Activated CD8-positive, alpha-beta T cell treated with anti-CD3 and anti-CD28 coated beads for 36 hours (primary cell): ENCODE measurements around the gene CABP4. TPM values are rescaled to one million over a fixed set of nuclear protein-coding genes. Genes with fewer than 3 reads are reported as not detected.

Experiments
- ATAC-seq: fragments of 200-7000 bp; cut with Tn5 transposase; one replicate; pipeline ENCODE4 v1.10.0; 2021; ENCODE audit warnings: mild to moderate bottlenecking, moderate library complexity
- CTCF ChIA-PET: fragments of 350-600 bp; sonication (Branson Sonifier 250); formaldehyde crosslinking; loops from one replicate; lab custom pipeline; 2021; ENCODE audit warnings: antibody characterized with exemption; lab: Charles Lee
- POLR2A ChIA-PET: fragments of 350-600 bp; sonication (Branson Sonifier 250); formaldehyde crosslinking; loops from one replicate; lab custom pipeline; 2021; ENCODE audit warnings: antibody characterized with exemption; lab: Charles Lee
- DNase-seq: peaks from one replicate; pipeline ENCODE4 v3.0.0-alpha.2; 2020
- H3K27ac Mint-ChIP-seq: one replicate; pipeline ENCODE4 v1.8.0; 2021; ENCODE audit warnings: mild to moderate bottlenecking, mixed read lengths
- H3K27me3 Mint-ChIP-seq: one replicate; pipeline ENCODE4 v1.8.0; 2021; ENCODE audit warnings: mixed read lengths
- H3K36me3 Mint-ChIP-seq: one replicate; pipeline ENCODE4 v1.8.0; 2021; ENCODE audit warnings: low read depth, mixed read lengths
- H3K4me1 Mint-ChIP-seq: one replicate; pipeline ENCODE4 v1.8.0; 2021; ENCODE audit warnings: low read depth, mixed read lengths
- H3K4me3 Mint-ChIP-seq: one replicate; pipeline ENCODE4 v1.8.0; 2021; ENCODE audit warnings: mild to moderate bottlenecking, moderate library complexity, mixed read lengths
- H3K9me3 Mint-ChIP-seq: one replicate; pipeline ENCODE4 v1.8.0; 2021; ENCODE audit warnings: mixed read lengths
- CTCF ChIP-seq: fragments of 200-600 bp; IDR thresholded peaks from one replicate; pipeline ENCODE4 v1.8.0; 2022; ENCODE audit warnings: antibody characterized with exemption, mild to moderate bottlenecking
- intact Hi-C: fragments of 100-400 bp; cut with micrococcal nuclease; formaldehyde crosslinking; loops from one replicate; pipeline ENCODE4 v1.10.0; 2022
- total RNA-seq, 2 experiments: library from RNA; stranded (reverse); gene quantifications; one replicate each; pipeline ENCODE4 v1.2.3, GENCODE V29; 2021

CABP4 gene
- total RNA-seq, 2 experiments from 2014 or later: 0.83 to 1.4 TPM

DNA sequence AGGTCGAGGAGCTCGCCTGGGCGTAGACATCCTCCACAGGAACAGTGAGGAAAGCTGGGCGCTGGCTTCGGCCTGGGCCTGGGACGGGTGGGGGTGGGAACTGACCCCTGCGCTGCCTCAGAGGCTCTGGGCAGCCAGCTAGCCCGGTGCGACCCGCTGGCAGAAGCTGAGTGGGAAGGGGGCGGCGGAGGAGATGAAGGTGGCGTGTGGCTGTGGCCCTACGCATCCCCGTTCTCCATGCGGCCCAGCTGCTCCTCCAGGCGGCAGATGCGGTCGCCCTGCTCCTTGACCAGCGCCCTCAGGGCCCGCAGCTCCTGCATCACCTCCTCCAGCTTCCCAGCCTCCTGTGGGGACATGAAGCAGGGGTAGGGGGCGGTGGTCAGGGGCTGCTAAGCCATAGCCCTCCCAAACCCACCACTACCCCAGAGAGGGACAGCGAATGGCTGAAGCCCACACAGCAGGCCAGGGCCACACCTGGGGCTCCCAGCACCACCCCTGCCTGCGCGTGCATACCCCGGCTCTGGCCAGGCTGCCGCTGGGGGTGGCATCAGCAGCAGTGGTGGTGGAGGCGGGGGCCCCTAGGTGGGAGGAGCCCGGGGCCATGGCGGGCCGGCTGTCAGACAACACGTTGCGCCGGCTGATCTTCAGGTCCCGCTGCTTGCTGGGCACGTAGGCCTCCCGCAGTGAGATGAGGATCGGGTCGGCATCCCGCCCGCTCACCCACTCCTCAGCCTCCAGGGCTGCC, 16.8 kb upstream of the CABP4 start:
- H3K9me3 Mint-ChIP-seq: no peaks in the 10 kb centered on the region
- CTCF ChIA-PET: interaction anchor here (0.8 to 2.8 kb wide), 11 partner anchors 9 to 87 kb away, joined by 3 to 12 read pairs (median 4); partner anchors contain the start of genes CDK2AP2, PPP1CA, RAD9A and TMEM134
- ATAC-seq: peak; percentile 49
- intact Hi-C loops: loop anchor here (5.0 kb wide), 2 partner anchors 44 to 69 kb away; partner anchors contain the start of genes AIP, CDK2AP2 and PITPNM1
- peak overlapping the region; percentile 86 for H3K27ac Mint-ChIP-seq
- H3K4me3 Mint-ChIP-seq: peak overlapping the region; percentile 87
- H3K36me3 Mint-ChIP-seq: peaks cover 57% of the 10 kb centered on the region
- peaks cover 53% of the 10 kb centered on the region for H3K4me1 Mint-ChIP-seq
- DNase-seq: peak; percentile 93
- no peaks in the 10 kb centered on the region for H3K27me3 Mint-ChIP-seq
- POLR2A ChIA-PET: interaction anchor here (0.6 to 10.8 kb wide), 27 partner anchors 7 to 190 kb away, joined by 3 to 178 read pairs (median 8); partner anchors contain the start of genes AIP, ANKRD13D, CABP4 and PITPNM1
- TF ChIP-seq CTCF: no peak

- H3K27ac Mint-ChIP-seq: peak overlapping the region; percentile 86
- DNase-seq: peak; percentile 64
- ATAC-seq: no peak
- H3K9me3 Mint-ChIP-seq: no peaks in the 10 kb centered on the region
- peaks cover 50% of the 10 kb centered on the region for H3K36me3 Mint-ChIP-seq
- peak; percentile 20 for TF ChIP-seq CTCF
- CTCF ChIA-PET: interaction anchor here (0.7 to 1.9 kb wide), 9 partner anchors 10 to 69 kb away, joined by 3 to 8 read pairs (median 4); partner anchors contain the start of gene RAD9A
- POLR2A ChIA-PET: interaction anchor here (0.8 to 10.8 kb wide), 13 partner anchors 8 to 48 kb away, joined by 3 to 178 read pairs (median 8); partner anchors contain the start of genes AIP, CABP4, PPP1CA and RPS6KB2
- intact Hi-C loops: loop anchor here (5.0 kb wide), 2 partner anchors 43 to 68 kb away; partner anchors contain the start of genes AIP, CDK2AP2 and PITPNM1
- H3K4me1 Mint-ChIP-seq: peaks cover 49% of the 10 kb centered on the region
- peak overlapping the region; percentile 87 for H3K4me3 Mint-ChIP-seq
- H3K27me3 Mint-ChIP-seq: no peaks in the 10 kb centered on the region
Measured at GRCh38 chr11:67439321-67440228, 15.6 kb upstream of the CABP4 start.

DNA sequence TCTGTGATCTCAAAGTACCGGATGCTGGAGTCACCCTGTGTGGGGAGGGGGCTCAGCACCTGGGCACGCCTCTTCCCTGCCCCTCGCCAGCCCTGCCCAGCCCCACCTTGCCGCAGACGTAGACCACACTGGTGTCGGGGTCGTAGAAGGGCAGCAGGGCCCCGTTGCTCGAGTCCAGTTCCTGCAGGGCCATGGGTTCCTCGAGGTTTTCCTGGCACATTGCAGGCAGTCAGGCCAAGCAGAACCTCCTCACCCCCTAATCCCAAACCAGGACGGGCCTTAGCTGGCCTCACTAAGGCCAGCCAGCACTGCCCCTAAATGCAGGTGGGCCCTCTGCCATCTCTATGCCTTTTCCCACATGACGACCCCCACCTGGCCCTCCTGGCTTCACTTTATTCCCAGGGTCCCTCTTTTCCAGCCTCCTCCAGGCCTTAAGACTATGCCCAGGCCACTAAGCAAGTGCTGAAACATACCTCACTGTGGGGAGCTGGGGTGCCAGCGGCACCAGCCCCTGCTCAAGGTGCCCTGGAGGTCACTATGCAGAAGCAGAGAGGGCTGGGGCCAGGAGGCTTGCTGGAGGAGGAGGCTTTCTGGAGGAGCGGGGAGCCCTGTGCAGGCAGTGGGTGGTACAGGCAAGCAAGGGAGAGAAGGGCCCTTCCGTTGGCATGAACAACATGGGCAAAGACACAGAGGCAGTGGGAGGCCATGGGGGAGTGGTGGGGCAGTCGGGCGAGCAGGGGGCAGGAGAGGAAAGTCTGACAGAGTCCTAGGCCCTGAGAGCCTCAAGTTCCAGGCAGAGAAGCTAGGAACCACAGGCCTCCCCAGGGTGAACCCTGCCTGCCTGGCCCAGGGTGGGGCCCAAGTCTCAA, 14.7 kb upstream of the CABP4 start:
- Mint-ChIP-seq H3K36me3 (peaks cover 43% of the 10 kb centered on the region), H3K4me3 (peak overlapping the region; percentile 87), H3K4me1 (peaks cover 52% of the 10 kb centered on the region), H3K27ac (peak overlapping the region; percentile 86), H3K27me3 (no peaks in the 10 kb centered on the region), H3K9me3 (no peaks in the 10 kb centered on the region)
- ChIA-PET POLR2A (interaction anchor here (0.9 to 10.8 kb wide), 9 partner anchors 10 to 49 kb away, joined by 3 to 178 read pairs (median 5); partner anchors contain the start of genes AIP, PPP1CA, RAD9A and TBC1D10C), CTCF (interaction anchor here (0.9 to 1.8 kb wide), 2 partner anchors 28 to 94 kb away, joined by 4 to 5 read pairs; no protein-coding TSS in a partner anchor)
- no peak for TF ChIP-seq CTCF
- intact Hi-C loops: no loop called here
- ATAC-seq: no peak
- DNase-seq: no peak

DNA sequence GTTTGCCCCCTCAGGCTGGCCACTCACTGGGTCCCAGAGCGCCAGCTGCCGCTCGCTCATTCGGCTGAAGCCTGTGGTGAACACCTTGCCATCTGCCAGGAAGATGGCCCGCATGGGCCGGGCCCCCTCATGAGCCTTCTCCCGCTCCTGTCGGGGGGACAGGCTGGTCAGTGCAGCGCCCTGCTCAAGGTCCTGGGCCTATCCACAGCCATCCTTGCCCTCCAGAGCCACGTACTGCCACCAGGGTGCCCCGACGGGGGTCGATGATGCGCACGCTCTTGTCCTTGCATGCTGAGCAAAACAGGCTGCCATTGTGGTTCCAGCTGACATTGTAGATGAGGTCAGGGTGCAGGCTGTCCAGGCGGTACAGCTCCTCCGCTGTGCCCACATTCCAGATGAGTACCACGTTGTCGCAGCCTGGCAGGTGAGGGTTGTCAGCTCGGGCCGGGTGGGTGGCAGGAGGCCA, 14.0 kb upstream of the CABP4 start:
- Mint-ChIP-seq H3K27ac (peak overlapping the region; percentile 70), H3K4me1 (peaks cover 56% of the 10 kb centered on the region), H3K9me3 (no peaks in the 10 kb centered on the region), H3K27me3 (no peaks in the 10 kb centered on the region), H3K36me3 (peaks cover 37% of the 10 kb centered on the region), H3K4me3 (peak overlapping the region; percentile 22)
- ChIA-PET POLR2A (interaction anchor here (0.8 to 10.8 kb wide), 10 partner anchors 9 to 50 kb away, joined by 3 to 178 read pairs (median 5); partner anchors contain the start of genes PPP1CA, RAD9A, TBC1D10C and TMEM134), CTCF (interaction anchor here (0.9 kb wide), 1 partner anchor 95 kb away, joined by 4 read pairs; no protein-coding TSS in a partner anchor)
- intact Hi-C loops: no loop called here
- DNase-seq: no peak
- TF ChIP-seq CTCF: no peak
- ATAC-seq: no peak
